ENCODE data around the gene ZNF502.

Gene ZNF502

GRCh38 chr3:44771424-44772098 is 59.1 kb downstream of the ZNF502 start:
- no peak for DNase-seq (ENCODE audit: low spot score)

- DNase-seq (ENCODE audit: low spot score): no peak
These were observed 59.6 kb downstream of the ZNF502 start for GRCh38 chr3:44772099-44772442.
